ENCODE data around the gene JSRP1. TPM values are rescaled to one million over a fixed set of nuclear protein-coding genes. Genes with fewer than 3 reads are reported as not detected.

JSRP1 gene
- total RNA-seq: 1 to 10 TPM in 5 of 8 experiments, under 1 TPM in 3; 0.43 to 2.0 (median 1.1) TPM

DNA sequence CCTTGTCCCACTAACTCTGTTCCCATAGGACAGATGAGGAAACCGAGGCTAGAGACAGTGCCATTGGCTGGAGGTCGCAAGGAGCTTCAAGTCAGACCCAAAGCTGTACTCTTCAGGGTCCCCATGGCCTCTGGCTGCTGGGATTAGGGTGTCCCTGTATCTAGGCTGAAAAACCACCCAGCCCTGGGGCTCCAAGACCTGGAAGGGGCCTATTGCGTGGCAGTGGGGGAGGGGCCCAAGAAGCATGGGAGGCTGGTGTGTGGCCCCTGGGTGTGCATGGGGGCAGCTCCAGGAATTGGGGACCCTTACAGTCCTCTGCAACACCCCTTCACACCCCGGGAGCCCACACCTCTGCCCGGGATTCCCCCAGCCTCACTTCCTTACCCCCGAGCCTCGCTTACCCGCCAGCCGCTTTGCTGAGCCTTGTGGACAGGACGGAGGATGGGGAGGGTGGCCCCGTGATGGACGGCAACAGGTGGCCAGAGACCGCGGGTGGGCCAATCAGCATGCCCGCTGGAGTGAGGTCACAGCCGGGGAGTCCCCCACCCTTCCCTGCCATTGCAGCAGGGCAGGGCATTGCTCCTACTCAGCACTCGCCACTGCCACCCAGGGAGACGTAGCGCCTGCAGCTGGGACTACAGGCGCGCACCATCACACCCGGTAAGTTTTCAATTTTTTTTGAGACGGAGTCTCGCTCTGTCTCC lies at the start of gene JSRP1:
Gene JSRP1 (minus strand): TSS at position 436 of the 704 bp plus-strand sequence. CDS start 1,103 bp downstream, outside the sequence.
- in situ Hi-C loops (cut with MboI; ENCODE audit: low pct_unique_long_range_greater_than_20kb in 2 of 9, low sequenced_read_pairs in 9 of 9, unreplicated experiment in 9 of 9): no loop called here
- H3K4me3 ChIP-seq: no peak within 1 kb of the TSS
- ATAC-seq (replicated peaks in 6 of 8): no peak
- no peak within 1 kb of the TSS for H3K27ac ChIP-seq
- 76% methylated on average over 9 of the region's 24 CpGs; no CpG with 5 or more reads in 9 of the 10 experiments for WGBS, 10 experiments
- H3K4me1 ChIP-seq (replicated peaks in 1 of 2): peaks cover 20 to 22% of the 10 kb centered on the region in 2 donors

DNA sequence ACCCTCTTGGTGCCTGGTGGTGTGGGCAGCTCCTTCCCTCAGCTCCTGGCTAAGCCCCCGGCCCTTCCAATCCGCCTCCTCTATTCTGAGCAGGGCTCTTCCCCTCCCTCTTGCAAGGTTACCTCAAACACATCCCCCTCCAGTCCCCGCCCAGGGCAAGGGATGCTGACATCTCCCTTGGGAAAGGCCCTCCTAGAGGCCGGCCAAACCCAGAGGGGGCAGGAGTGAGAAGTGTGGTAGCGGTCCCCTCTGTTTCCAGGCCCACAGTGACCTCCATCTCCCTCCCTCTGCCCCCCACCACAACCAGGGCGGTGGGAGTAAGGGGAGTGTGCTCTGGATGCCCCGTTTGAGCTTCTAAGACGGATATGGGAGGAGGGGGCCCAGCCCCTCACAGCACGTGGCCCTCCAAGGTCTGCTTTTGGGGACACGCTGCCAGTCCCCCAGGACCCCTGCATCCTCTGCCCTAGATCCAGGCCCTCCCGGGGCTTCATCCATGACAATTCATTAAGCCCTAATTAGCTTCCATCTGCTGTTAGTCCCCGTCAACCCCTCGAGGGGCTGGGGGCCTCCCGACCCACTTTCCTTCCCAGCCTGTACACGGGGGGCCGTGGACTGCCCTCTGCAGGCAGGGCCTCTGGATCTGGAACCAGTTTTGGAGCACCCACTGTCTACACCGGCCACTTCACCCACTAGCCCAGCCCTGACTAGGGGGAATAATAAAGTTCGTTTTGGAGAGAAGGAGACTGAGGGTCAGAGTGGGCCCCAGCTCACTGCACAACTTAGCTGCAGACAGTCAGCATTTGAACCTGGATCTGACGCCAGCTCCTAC lies 49.4 kb upstream of the JSRP1 start:
- H3K4me1 ChIP-seq (replicated peaks in 1 of 2): peaks cover 9 to 16% of the 10 kb centered on the region in 2 donors
- no peak overlapping the region for H3K4me3 ChIP-seq
- H3K27ac ChIP-seq: no peak overlapping the region
- no peak for ATAC-seq (replicated peaks in 6 of 8)
- in situ Hi-C loops (cut with MboI; ENCODE audit: low pct_unique_long_range_greater_than_20kb in 2 of 9, low sequenced_read_pairs in 9 of 9, unreplicated experiment in 9 of 9): no loop called here
- 17 to 80% (median 60%) methylated on average over 1 to 7 of the region's 19 CpGs; no CpG with 5 or more reads in 3 of the 10 experiments for WGBS, 10 experiments

GRCh38 chr19:2303211-2303798 lies 47.1 kb upstream of the JSRP1 start:
- no peak for ATAC-seq (replicated peaks in 6 of 8)
- WGBS, 10 experiments: 40 to 73% methylated on average over 1 to 2 of the region's 26 CpGs; no CpG with 5 or more reads in 8 of the 10 experiments
- in situ Hi-C loops (cut with MboI; ENCODE audit: low pct_unique_long_range_greater_than_20kb in 2 of 9, low sequenced_read_pairs in 9 of 9, unreplicated experiment in 9 of 9): no loop called here
- Histone ChIP-seq H3K27ac (no peak overlapping the region), H3K4me1 (replicated peaks in 1 of 2) (peaks cover 9 to 13% of the 10 kb centered on the region in 2 donors), H3K4me3 (no peak overlapping the region)

DNA sequence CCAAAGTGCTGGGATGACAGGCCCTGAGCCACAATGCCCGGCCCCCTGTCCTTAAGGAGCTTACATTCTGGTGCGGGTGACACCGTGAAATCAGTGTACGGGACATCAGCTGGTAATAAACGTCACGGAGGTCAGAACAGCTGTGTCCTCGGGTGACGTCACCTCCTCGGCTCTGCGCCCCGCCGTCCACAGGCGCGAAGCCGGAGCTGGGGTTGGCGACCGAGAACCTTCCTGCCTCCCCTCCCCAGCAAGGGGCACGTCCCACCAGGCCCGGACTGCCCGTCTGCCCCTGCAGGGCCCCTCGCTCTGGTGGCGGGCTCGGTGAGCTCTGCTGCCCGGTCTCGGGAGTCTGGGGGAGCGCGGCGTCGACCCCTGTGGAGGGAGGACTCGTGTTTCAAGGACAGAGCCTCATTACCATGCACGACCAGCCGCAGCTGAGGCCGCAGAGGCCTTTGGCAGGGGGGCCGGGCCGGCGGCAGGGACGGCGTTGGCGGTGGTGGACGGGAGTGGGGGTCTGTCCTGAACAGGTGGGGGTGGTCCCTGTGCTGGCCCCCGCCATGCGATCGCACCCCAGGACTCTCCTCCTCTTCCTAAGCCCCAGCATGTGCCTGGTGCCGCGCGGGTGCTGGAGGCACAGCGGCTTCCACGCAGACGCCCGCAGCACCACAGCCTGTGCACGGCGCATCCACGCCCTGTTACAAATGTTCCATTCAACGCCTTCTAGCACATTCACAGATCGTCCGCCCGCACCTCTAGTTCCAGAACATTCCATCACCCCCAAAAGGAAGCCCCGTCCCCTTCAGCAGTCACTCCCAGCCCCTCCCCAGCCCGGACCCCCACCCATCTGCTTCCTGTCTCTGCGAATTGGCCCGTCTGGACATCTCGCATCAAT lies 46.3 kb upstream of the JSRP1 start:
- ATAC-seq (replicated peaks in 6 of 8): peak in 7 of 8 experiments; percentile 35 to 78 (median 72)
- no peak overlapping the region for H3K4me3 ChIP-seq
- in situ Hi-C loops (cut with MboI; ENCODE audit: low pct_unique_long_range_greater_than_20kb in 2 of 9, low sequenced_read_pairs in 9 of 9, unreplicated experiment in 9 of 9): no loop called here

DNA sequence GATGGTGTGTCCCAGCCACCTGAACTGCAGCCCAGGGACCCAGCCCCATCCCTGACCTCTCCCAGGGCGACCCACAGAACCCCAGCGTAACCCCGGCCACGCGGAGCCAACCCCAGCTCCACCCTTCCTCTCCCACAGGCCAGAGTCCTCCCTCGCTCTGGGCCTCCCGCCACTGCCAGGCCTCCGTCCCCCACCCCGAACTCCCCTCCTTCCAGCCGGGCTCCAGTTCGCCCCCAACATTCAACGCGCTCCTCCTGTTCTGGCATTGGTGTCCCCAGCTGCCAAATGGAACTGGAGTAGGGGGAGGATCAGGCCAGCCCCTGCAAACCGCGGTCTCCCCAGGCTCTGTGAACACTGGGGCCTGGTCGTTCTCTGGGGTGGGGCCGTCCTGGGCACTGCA lies 44.3 kb upstream of the JSRP1 start:
- Histone ChIP-seq H3K4me3 (no peak overlapping the region), H3K27ac (no peak overlapping the region), H3K4me1 (replicated peaks in 1 of 2) (peaks cover 11 to 12% of the 10 kb centered on the region in 2 donors)
- 57 to 80% methylated on average over 1 to 3 of the region's 17 CpGs; no CpG with 5 or more reads in 8 of the 10 experiments for WGBS, 10 experiments
- no peak for ATAC-seq (replicated peaks in 6 of 8)
- in situ Hi-C loops (cut with MboI; ENCODE audit: low pct_unique_long_range_greater_than_20kb in 2 of 9, low sequenced_read_pairs in 9 of 9, unreplicated experiment in 9 of 9): no loop called here

More for the DNA sequence above, 46.3 kb upstream of the JSRP1 start:
- peaks cover 8 to 9% of the 10 kb centered on the region in 2 donors for H3K4me1 ChIP-seq (replicated peaks in 1 of 2)
- peak overlapping the region; percentile 10 to 18 for H3K27ac ChIP-seq
- 0 to 80% (median 23%) methylated on average over 1 to 4 of the region's 62 CpGs; no CpG with 5 or more reads in 6 of the 10 experiments for WGBS, 10 experiments

GRCh38 chr19:2296141-2296540 lies 39.9 kb upstream of the JSRP1 start:
- 72 to 100% (median 83%) methylated on average over 1 to 6 of the region's 16 CpGs; no CpG with 5 or more reads in 5 of the 10 experiments for WGBS, 10 experiments
- Histone ChIP-seq H3K27ac (no peak overlapping the region), H3K4me1 (replicated peaks in 1 of 2) (peaks cover 13 to 17% of the 10 kb centered on the region in 2 donors), H3K4me3 (no peak overlapping the region)
- in situ Hi-C loops (cut with MboI; ENCODE audit: low pct_unique_long_range_greater_than_20kb in 2 of 9, low sequenced_read_pairs in 9 of 9, unreplicated experiment in 9 of 9): loop anchor here in 2 of 9 experiments (25.0 kb wide), 1 partner anchor 91 kb away; no protein-coding TSS in a partner anchor
- ATAC-seq (replicated peaks in 6 of 8): no peak

GRCh38 chr19:2294687-2295335 lies 38.6 kb upstream of the JSRP1 start:
- Histone ChIP-seq H3K4me1 (replicated peaks in 1 of 2) (peaks cover 23 to 29% of the 10 kb centered on the region in 2 donors), H3K4me3 (no peak overlapping the region), H3K27ac (peak overlapping the region in 1 of 2 donors; percentile 28)
- 0 to 40% (median 0%) methylated on average over 1 to 8 of the region's 26 CpGs; no CpG with 5 or more reads in 4 of the 10 experiments for WGBS, 10 experiments
- peak; percentile 69 to 83 (median 78) for ATAC-seq (replicated peaks in 6 of 8)
- in situ Hi-C loops (cut with MboI; ENCODE audit: low pct_unique_long_range_greater_than_20kb in 2 of 9, low sequenced_read_pairs in 9 of 9, unreplicated experiment in 9 of 9): loop anchor here in 2 of 9 experiments (25.0 kb wide), 1 partner anchor 92 kb away; no protein-coding TSS in a partner anchor

DNA sequence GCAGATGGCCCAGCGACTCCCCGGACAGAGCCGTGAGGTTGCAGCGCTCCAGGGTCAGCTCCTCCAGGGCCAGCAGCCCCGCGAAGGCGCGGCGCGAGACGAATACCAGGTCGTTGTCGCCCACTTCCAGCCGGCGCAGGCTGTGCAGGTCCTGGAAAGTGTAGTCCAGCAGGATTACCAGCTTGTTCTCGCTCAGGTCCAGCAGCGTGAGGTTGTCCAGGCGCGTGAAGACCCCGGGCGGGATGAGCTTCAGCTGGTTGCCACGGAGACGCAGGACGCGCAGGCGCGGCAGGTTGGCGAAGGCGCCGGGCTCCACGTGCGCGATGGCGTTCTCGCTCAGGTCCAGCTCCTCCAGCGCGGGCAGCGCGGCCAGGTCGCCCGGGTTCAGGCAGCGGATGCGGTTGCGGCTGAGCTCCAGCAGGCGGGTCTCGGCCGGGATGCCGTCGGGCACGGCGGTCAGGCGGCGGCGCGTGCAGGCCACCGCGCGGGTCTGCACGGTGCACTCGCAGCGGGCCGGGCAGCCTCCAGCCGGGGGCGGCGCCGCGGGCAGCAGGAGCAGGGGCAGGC lies 35.1 kb upstream of the JSRP1 start:
- WGBS, 10 experiments: no CpG with 5 or more reads among the region's 67 CpGs
- Histone ChIP-seq H3K27ac (no peak overlapping the region), H3K4me1 (replicated peaks in 1 of 2) (peaks cover 25 to 33% of the 10 kb centered on the region in 2 donors), H3K4me3 (peak overlapping the region; percentile 8 to 36 (median 34))
- peak in 5 of 8 experiments; percentile 67 to 77 (median 70) for ATAC-seq (replicated peaks in 6 of 8)
- in situ Hi-C loops (cut with MboI; ENCODE audit: low pct_unique_long_range_greater_than_20kb in 2 of 9, low sequenced_read_pairs in 9 of 9, unreplicated experiment in 9 of 9): loop anchor here in 2 of 9 experiments (25.0 kb wide), 1 partner anchor 96 kb away; no protein-coding TSS in a partner anchor

GRCh38 chr19:2290441-2291184 lies 34.4 kb upstream of the JSRP1 start:
- Histone ChIP-seq H3K4me1 (replicated peaks in 1 of 2) (peaks cover 24 to 30% of the 10 kb centered on the region in 2 donors), H3K27ac (no peak overlapping the region), H3K4me3 (peak overlapping the region in 4 of 5 donors; percentile 25 to 36 (median 34))
- in situ Hi-C loops (cut with MboI; ENCODE audit: low pct_unique_long_range_greater_than_20kb in 2 of 9, low sequenced_read_pairs in 9 of 9, unreplicated experiment in 9 of 9): loop anchor here in 2 of 9 experiments (25.0 kb wide), 1 partner anchor 97 kb away; no protein-coding TSS in a partner anchor
- 0 to 11% (median 6%) methylated on average over 8 to 30 of the region's 82 CpGs; no CpG with 5 or more reads in 6 of the 10 experiments for WGBS, 10 experiments
- no peak for ATAC-seq (replicated peaks in 6 of 8)

DNA sequence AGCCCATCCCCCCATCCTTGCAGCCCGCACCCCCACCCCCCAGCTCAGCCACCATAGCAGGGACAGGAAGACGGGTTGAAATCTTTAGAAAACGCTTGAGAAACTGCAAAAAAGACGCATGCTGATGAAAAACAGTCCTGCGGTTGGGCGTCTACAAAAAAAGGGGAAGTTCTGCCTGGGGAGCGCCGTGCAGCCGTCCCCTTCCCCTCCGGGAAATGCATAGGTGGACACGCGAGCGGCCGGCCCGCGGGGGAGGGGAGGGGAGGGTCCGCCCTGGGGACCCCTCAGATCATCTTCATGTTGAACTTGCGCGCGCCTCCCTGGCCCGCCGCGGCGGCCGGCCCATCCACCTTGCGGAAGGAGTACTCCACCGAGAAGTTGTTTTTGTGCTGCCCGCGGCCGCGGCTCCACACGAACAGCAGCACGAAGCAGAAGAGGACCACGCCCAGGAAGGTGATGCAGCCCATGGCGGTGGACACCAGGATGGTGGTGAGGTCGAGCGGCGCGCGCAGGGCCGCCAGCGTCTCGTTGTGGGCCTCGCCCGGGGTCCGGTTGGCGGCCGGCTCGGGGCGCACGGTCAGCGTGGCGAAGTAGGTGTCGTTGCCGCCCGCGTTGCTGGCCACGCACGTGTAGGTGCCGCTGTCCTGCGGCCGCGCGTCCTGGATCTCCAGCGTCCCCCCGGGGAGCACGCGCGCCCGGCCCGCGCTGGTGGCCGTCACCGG lies 33.7 kb upstream of the JSRP1 start:
- Histone ChIP-seq H3K4me1 (replicated peaks in 1 of 2) (peaks cover 17 to 23% of the 10 kb centered on the region in 2 donors), H3K27ac (no peak overlapping the region), H3K4me3 (peak overlapping the region in 2 of 5 donors; percentile 12 to 36)
- ATAC-seq (replicated peaks in 6 of 8): peak in 3 of 8 experiments; percentile 22 to 54 (median 42)
- 0 to 16% (median 5%) methylated on average over 2 to 10 of the region's 74 CpGs; no CpG with 5 or more reads in 7 of the 10 experiments for WGBS, 10 experiments
- in situ Hi-C loops (cut with MboI; ENCODE audit: low pct_unique_long_range_greater_than_20kb in 2 of 9, low sequenced_read_pairs in 9 of 9, unreplicated experiment in 9 of 9): loop anchor here in 2 of 9 experiments (25.0 kb wide), 1 partner anchor 97 kb away; no protein-coding TSS in a partner anchor
